ENCODE data around the gene RNF214. TPM values are rescaled to one million over a fixed set of nuclear protein-coding genes. Genes with fewer than 3 reads are reported as not detected.

The RNF214 gene
- total RNA-seq, 1 donor from 2014 or later: 39.9 TPM

DNA sequence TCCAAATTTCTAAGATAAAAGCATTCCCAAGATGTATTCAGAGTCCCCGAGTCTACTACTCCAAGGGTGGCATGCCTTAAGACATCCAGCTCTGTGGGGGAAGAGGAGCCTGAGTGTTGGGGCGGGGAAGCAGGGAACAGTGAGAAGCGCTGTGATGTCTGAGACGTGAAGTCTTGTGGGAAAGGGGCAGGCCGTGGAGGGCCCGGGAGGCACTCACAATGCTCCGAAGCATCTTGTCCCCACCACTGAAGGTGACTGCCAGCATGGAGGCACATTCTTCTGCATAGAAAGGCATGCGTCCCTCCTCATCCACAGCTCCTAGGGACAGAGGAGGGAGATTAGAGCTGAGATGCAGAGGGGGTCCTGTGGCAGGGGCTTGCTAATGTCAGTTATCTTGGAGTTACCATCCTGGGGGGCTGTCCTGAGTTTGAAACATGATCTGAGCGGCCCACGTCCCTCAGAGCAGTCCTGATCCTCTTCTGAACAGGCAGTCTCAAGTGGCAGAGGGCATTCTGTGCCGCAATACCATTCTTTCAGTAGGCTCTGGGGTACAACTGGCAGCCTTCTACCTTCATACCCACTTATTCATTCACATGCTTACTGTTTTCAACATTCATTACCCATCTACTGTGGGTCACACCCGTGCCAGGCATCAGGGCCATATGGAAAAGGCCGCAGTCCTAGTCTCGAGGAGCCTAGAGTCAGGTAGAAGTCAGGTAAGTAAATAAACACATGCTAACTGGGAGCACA, 9.3 kb upstream of the RNF214 start:
- H3K36me3 Mint-ChIP-seq: peaks cover 14% of the 10 kb centered on the region
- H3K27me3 Mint-ChIP-seq (ENCODE audit: low read depth): no peaks in the 10 kb centered on the region
- peaks cover 12% of the 10 kb centered on the region for H3K4me1 Mint-ChIP-seq
- no peak overlapping the region for H3K4me3 Mint-ChIP-seq
- DNase-seq (ENCODE audit: low spot score in 2 of 2, unreplicated experiment in 2 of 2): no peak
- TF ChIP-seq, protein P1, sequence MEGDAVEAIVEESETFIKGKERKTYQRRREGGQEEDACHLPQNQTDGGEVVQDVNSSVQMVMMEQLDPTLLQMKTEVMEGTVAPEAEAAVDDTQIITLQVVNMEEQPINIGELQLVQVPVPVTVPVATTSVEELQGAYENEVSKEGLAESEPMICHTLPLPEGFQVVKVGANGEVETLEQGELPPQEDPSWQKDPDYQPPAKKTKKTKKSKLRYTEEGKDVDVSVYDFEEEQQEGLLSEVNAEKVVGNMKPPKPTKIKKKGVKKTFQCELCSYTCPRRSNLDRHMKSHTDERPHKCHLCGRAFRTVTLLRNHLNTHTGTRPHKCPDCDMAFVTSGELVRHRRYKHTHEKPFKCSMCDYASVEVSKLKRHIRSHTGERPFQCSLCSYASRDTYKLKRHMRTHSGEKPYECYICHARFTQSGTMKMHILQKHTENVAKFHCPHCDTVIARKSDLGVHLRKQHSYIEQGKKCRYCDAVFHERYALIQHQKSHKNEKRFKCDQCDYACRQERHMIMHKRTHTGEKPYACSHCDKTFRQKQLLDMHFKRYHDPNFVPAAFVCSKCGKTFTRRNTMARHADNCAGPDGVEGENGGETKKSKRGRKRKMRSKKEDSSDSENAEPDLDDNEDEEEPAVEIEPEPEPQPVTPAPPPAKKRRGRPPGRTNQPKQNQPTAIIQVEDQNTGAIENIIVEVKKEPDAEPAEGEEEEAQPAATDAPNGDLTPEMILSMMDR (IDR thresholded peaks at IDR 0.05; ENCODE audit: unreplicated experiment): no peak
- no peaks in the 10 kb centered on the region for H3K9me3 Mint-ChIP-seq
- H3K27ac Mint-ChIP-seq: no peak overlapping the region

DNA sequence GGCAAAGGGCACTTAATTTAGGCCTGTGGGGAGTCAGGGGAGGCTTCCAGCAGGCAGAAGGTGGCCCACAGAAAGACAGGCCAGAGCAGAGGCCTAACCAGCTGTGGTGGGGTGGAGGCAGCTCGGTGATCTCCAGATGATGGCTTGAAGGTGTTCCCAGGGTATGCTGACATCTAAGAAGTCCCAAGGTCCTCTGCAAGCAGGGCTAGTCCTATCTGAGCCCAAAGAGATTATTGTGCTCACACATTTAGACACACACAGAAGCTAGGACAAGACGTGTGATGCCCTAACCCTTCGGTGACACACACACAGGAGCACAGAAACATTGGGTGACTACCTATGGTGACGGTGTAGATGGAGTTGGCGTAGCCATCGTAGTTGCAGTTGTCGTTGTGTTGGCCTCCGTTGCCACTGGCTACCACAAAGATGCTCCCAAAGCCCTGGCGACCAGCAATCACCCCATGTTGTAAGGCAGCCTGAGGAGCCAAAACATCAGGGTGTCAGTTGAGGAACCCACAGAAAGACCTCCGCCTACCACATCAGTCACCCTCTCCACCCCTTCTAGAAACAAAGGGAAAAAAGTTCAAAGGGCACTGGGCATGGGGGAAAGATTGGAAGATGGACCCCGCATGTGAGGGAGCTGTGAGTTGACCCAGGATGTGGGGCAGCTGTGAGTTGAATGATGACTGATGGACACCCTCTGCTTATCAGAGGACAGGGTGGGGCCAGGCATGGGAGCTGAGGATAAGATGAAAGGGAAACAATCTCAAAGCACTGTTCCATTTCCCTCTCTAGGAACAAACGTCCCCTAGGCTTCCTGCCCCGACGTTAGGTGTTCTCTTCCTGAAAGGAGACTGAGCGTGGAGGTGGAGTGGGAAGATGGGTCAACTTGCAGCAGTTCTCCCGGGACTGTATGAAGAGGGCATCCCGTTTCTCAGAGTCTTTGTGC, 8.5 kb upstream of the RNF214 start:
- peaks cover 7% of the 10 kb centered on the region for H3K4me1 Mint-ChIP-seq
- peaks cover 14% of the 10 kb centered on the region for H3K36me3 Mint-ChIP-seq
- H3K9me3 Mint-ChIP-seq: no peaks in the 10 kb centered on the region
- H3K4me3 Mint-ChIP-seq: no peak overlapping the region
- DNase-seq (ENCODE audit: low spot score in 2 of 2, unreplicated experiment in 2 of 2): no peak
- H3K27me3 Mint-ChIP-seq (ENCODE audit: low read depth): no peaks in the 10 kb centered on the region
- TF ChIP-seq, protein P1 (IDR thresholded peaks at IDR 0.05; ENCODE audit: unreplicated experiment): no peak
- H3K27ac Mint-ChIP-seq: no peak overlapping the region

DNA sequence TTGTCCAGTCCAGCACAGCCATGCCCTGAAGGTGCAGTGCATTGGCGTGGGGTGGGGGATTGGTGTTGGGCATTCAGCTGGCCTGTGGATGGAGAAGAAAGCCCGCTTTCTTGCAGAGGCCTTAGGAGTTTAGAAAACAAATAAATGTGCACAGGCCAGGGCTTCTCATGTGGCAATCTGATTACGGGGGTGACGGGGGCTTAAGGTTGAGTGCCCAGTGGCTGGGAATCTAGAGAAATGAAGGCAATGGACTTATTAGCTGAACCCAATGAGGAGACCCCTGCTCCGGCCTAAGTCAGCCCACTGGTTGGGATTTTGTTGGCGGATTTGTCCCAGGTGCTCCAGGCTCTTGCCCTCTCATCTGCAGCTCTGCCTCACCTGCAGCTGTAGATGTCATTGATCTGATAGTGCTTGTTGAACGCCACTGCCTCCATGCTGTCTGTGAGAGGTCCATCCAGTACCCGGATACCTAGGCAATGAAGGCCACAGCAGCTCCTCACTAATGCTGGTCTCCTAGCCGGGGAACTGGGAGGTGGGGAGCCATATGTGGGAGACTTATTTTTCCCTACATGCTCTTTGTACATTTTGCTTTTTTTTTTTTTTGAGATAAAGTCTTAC, 6.8 kb upstream of the RNF214 start:
- H3K9me3 Mint-ChIP-seq: no peaks in the 10 kb centered on the region
- DNase-seq (ENCODE audit: low spot score in 2 of 2, unreplicated experiment in 2 of 2): no peak
- no peaks in the 10 kb centered on the region for H3K27me3 Mint-ChIP-seq (ENCODE audit: low read depth)
- no peak overlapping the region for H3K27ac Mint-ChIP-seq
- peaks cover 7% of the 10 kb centered on the region for H3K36me3 Mint-ChIP-seq
- H3K4me3 Mint-ChIP-seq: no peak overlapping the region
- H3K4me1 Mint-ChIP-seq: peaks cover 12% of the 10 kb centered on the region
- TF ChIP-seq, protein P1 (IDR thresholded peaks at IDR 0.05; ENCODE audit: unreplicated experiment): no peak

DNA sequence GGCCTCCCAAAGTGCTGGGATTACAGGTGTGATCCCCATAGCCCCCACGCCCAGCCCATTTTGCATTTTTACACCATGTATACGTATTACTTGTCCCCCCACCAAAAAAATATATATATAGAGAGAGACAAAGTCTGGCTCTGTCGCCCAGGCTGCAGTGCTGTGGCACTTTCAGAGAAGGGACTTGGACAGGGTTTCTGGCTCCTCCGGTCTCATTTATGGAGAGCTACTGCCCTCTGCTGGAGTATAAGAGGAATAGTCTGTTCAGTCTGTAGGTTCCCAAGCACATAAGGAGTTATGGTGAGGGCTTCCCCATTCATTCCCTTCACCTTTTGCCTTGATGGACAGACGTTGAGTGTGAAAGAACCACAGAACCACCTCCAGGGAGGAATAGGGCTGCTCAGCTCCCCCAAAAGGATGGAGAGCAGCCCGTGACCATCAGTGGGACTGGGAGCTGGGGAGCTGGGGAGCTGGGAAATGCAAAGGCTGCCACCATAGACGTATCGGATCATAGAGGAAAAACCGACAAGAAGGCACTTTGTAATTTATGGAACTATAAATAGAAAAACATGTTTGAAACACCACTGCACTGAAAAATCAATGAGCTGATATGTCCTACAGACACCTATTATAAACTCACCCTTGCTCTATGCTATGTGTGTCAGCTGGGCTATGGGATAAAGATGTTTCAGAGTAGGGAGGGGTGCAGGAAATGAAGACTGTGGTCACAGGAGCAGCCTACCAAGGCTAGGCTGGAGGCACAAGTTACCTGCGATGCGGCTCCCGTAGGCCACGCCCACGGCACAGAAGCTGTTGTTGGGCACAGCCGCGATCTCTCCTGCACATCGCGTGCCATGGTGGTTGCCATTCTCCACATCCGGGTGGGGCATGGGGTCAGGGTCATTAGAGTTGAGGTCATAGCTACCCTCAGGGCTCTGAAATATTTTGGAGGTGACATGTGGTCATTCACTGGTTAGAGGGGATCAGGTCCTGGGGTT, 5.8 kb upstream of the RNF214 start:
- H3K27ac Mint-ChIP-seq: no peak overlapping the region
- TF ChIP-seq, protein P1 (IDR thresholded peaks at IDR 0.05; ENCODE audit: unreplicated experiment): peak; percentile 73
- no peak overlapping the region for H3K4me3 Mint-ChIP-seq
- H3K9me3 Mint-ChIP-seq: no peaks in the 10 kb centered on the region
- peaks cover 23% of the 10 kb centered on the region for H3K4me1 Mint-ChIP-seq
- no peak for DNase-seq (ENCODE audit: low spot score in 2 of 2, unreplicated experiment in 2 of 2)
- H3K27me3 Mint-ChIP-seq (ENCODE audit: low read depth): no peaks in the 10 kb centered on the region
- H3K36me3 Mint-ChIP-seq: peaks cover 7% of the 10 kb centered on the region

DNA sequence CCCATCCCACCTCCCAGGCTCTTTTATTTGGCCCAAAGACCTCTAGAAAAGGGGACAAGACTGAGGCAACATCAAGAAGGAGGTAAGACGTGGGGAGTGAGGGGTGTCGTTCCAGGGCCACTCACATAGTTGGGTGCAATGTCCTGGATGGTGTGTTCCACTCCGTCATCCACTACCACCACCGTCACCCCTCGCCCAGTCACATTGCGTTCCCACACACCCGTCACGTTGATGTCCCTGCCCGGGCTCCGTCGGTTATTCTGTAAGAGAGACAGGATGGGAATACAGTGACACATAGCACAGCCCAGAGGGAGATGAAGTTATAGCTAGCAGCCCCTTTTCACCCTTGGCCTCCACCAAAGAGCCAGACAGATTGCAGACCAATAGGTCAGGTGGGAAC, 4.4 kb upstream of the RNF214 start:
- Mint-ChIP-seq H3K36me3 (peaks cover 7% of the 10 kb centered on the region), H3K9me3 (no peaks in the 10 kb centered on the region), H3K4me1 (peaks cover 20% of the 10 kb centered on the region), H3K27me3 (ENCODE audit: low read depth) (no peaks in the 10 kb centered on the region), H3K4me3 (no peak overlapping the region), H3K27ac (no peak overlapping the region)
- TF ChIP-seq, protein P1 (IDR thresholded peaks at IDR 0.05; ENCODE audit: unreplicated experiment): no peak
- no peak for DNase-seq (ENCODE audit: low spot score in 2 of 2, unreplicated experiment in 2 of 2)
